Caco-2 (cell line): Measurements from ENCODE around the gene PLEKHA3. TPM values are rescaled to one million over a fixed set of nuclear protein-coding genes. Genes with fewer than 3 reads are reported as not detected.

Source experiments
- BruUV-seq: library from RNA; stranded (reverse); fragments of 400-500 nt; replicated peaks from 2 replicates; lab custom pipeline; 2021; lab: Mats Ljungman, UMichigan
- CTCF ChIA-PET: fragments of 300-600 bp; sonication (Branson Sonifier 250); formaldehyde crosslinking; loops from one replicate; lab custom pipeline; 2022; ENCODE audit warnings: antibody characterized with exemption; lab: Charles Lee
- POLR2A ChIA-PET: fragments of 300-600 bp; sonication (Branson Sonifier 250); formaldehyde crosslinking; loops from one replicate; lab custom pipeline; 2022; ENCODE audit warnings: antibody characterized with exemption; lab: Charles Lee
- DNase-seq, 2 experiments: peaks; one replicate each; pipeline versions ENCODE4 v3.0.0 to v3.0.0-alpha.2; 2020 to 2022
- H3K27me3 ChIP-seq: replicated peaks from 2 replicates; pipeline ENCODE4 v1.6.0; 2011; ENCODE audit warnings: low read length; ENCODE audit not compliant: control insufficient read depth, insufficient read depth
- H3K36me3 ChIP-seq: 2 replicates; pipeline ENCODE4 v1.5.1; 2011; ENCODE audit warnings: low read length; ENCODE audit not compliant: control insufficient read depth, insufficient read depth
- H3K4me1 ChIP-seq: fragments of 250-450 bp; sonication (Bioruptor Pico); 2 replicates; pipeline ENCODE4 v1.5.1; 2020; ENCODE audit warnings: mild to moderate bottlenecking
- H3K4me3 ChIP-seq: 2 replicates; pipeline ENCODE4 v1.5.1; 2011; ENCODE audit warnings: low read depth, mild to moderate bottlenecking, control low read depth, low read length
- H3K9me3 ChIP-seq: fragments of 250-450 bp; sonication (Bioruptor Pico); 2 replicates; pipeline ENCODE4 v1.5.1; 2020; ENCODE audit warnings: mild to moderate bottlenecking, moderate library complexity
- H3K27ac Mint-ChIP-seq: one replicate; pipeline ENCODE4 v1.8.0; 2022; ENCODE audit warnings: mixed read lengths; ENCODE audit not compliant: unreplicated experiment
- H3K27me3 Mint-ChIP-seq: one replicate; pipeline ENCODE4 v1.8.0; 2022; ENCODE audit warnings: mixed read lengths; ENCODE audit not compliant: insufficient read depth, unreplicated experiment
- H3K36me3 Mint-ChIP-seq: one replicate; pipeline ENCODE4 v1.8.0; 2022; ENCODE audit warnings: mild to moderate bottlenecking, mixed read lengths; ENCODE audit not compliant: insufficient read depth, unreplicated experiment
- H3K4me1 Mint-ChIP-seq: one replicate; pipeline ENCODE4 v1.8.0; 2022; ENCODE audit warnings: low read depth, mixed read lengths; ENCODE audit not compliant: unreplicated experiment
- H3K4me3 Mint-ChIP-seq: one replicate; pipeline ENCODE4 v1.8.0; 2022; ENCODE audit warnings: mild to moderate bottlenecking, moderate library complexity, mixed read lengths; ENCODE audit not compliant: unreplicated experiment
- H3K9me3 Mint-ChIP-seq: one replicate; pipeline ENCODE4 v1.8.0; 2022; ENCODE audit warnings: mixed read lengths; ENCODE audit not compliant: unreplicated experiment
- CTCF ChIP-seq, 2 experiments: fragments of 200-600 bp in 1 of 2; IDR thresholded peaks; 1 replicate in 1 of 2; 2 replicates in 1 of 2; pipeline versions ENCODE4 v1.5.1 to v1.8.0; 2011 to 2022; ENCODE audit warnings: antibody characterized with exemption in 1 of 2, control low read depth in 1 of 2, inconsistent platforms in 1 of 2, low read depth in 1 of 2, low read length in 1 of 2, mild to moderate bottlenecking in 1 of 2, moderate library complexity in 1 of 2; ENCODE audit not compliant: insufficient read depth in 1 of 2, severe bottlenecking in 1 of 2, unreplicated experiment in 1 of 2
- intact Hi-C: fragments of 100-400 bp; cut with micrococcal nuclease; formaldehyde crosslinking; loops from one replicate; pipeline ENCODE4 v1.10.0; 2022; ENCODE audit not compliant: unreplicated experiment
- total RNA-seq: library from RNA; stranded (reverse); gene quantifications from 2 replicates; pipeline ENCODE4 v1.2.3, GENCODE V29; 2022

PLEKHA3 gene
- total RNA-seq, 1 experiment from 2014 or later, result 18.5 TPM

DNA sequence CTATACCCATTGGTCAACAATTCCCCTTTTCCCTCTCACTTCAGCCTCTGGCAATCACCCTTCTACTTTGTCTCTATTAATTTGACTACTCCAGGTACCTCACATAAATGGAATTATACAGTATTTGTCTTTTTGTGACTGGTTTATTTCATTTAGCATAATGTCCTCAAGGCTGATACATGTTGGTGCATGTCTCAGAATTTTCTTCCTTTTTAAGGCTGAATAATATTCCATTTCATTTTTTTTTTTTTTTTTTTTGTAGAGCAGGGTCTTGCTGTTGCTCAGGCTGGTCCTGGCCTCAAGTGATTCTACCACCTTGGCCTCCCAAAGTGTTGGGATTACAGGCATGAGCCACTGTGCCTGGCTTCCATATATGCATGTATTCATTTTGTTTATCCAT, 3.8 kb upstream of the PLEKHA3 start:
- ChIA-PET CTCF (no interaction called here), POLR2A (no interaction called here)
- BruUV-seq, result no TSS peak
- DNase-seq, result no peak
- peaks cover 18% of the 10 kb centered on the region for H3K36me3 Mint-ChIP-seq
- TF ChIP-seq CTCF (IDR thresholded peaks at IDR 0.05; ENCODE audit: insufficient read depth in 1 of 2, low read depth in 1 of 2, low read length in 1 of 2, severe bottlenecking in 1 of 2, unreplicated experiment in 1 of 2), result no peak
- no peak overlapping the region for H3K4me3 Mint-ChIP-seq
- peaks cover 5% of the 10 kb centered on the region for H3K4me1 Mint-ChIP-seq
- no peaks in the 10 kb centered on the region for H3K27me3 ChIP-seq
- H3K27me3 Mint-ChIP-seq, result no peaks in the 10 kb centered on the region
- no peaks in the 10 kb centered on the region for H3K9me3 Mint-ChIP-seq
- no peaks in the 10 kb centered on the region for H3K9me3 ChIP-seq
- H3K27ac Mint-ChIP-seq, result no peak overlapping the region
- intact Hi-C loops, result no loop called here
- no peaks in the 10 kb centered on the region for H3K36me3 ChIP-seq
- H3K4me3 ChIP-seq, result no peak overlapping the region
- H3K4me1 ChIP-seq, result peaks cover 7% of the 10 kb centered on the region; the same call in 1 of the 2 replicates

GRCh38 chr2:178477443-178478129, 2.7 kb upstream of the PLEKHA3 start:
- peaks cover 5% of the 10 kb centered on the region for H3K4me1 Mint-ChIP-seq
- peak overlapping the region; percentile 99 for H3K4me3 Mint-ChIP-seq
- TF ChIP-seq CTCF (IDR thresholded peaks at IDR 0.05; ENCODE audit: insufficient read depth in 1 of 2, low read depth in 1 of 2, low read length in 1 of 2, severe bottlenecking in 1 of 2, unreplicated experiment in 1 of 2), result no peak
- no peaks in the 10 kb centered on the region for H3K36me3 ChIP-seq
- peak overlapping the region; percentile 60 for H3K4me3 ChIP-seq
- no peaks in the 10 kb centered on the region for H3K27me3 ChIP-seq
- intact Hi-C loops, result no loop called here
- no peak overlapping the region for H3K27ac Mint-ChIP-seq
- no TSS peak for BruUV-seq
- ChIA-PET CTCF (no interaction called here), POLR2A (no interaction called here)
- H3K27me3 Mint-ChIP-seq, result no peaks in the 10 kb centered on the region
- no peaks in the 10 kb centered on the region for H3K9me3 ChIP-seq
- peaks cover 18% of the 10 kb centered on the region for H3K36me3 Mint-ChIP-seq
- no peaks in the 10 kb centered on the region for H3K9me3 Mint-ChIP-seq
- DNase-seq, result no peak
- H3K4me1 ChIP-seq, result peaks cover 7% of the 10 kb centered on the region; the same call in 1 of the 2 replicates

GRCh38 chr2:178478130-178478438, 2.2 kb upstream of the PLEKHA3 start:
- Mint-ChIP-seq H3K27ac (peak overlapping the region; percentile 96), H3K27me3 (no peaks in the 10 kb centered on the region), H3K4me1 (peaks cover 5% of the 10 kb centered on the region), H3K36me3 (peaks cover 18% of the 10 kb centered on the region), H3K9me3 (no peaks in the 10 kb centered on the region), H3K4me3 (peak overlapping the region; percentile 99)
- no peak for TF ChIP-seq CTCF (IDR thresholded peaks at IDR 0.05; ENCODE audit: insufficient read depth in 1 of 2, low read depth in 1 of 2, low read length in 1 of 2, severe bottlenecking in 1 of 2, unreplicated experiment in 1 of 2)
- intact Hi-C loops, result no loop called here
- H3K36me3 ChIP-seq, result no peaks in the 10 kb centered on the region
- no peaks in the 10 kb centered on the region for H3K9me3 ChIP-seq
- peak overlapping the region; percentile 60 for H3K4me3 ChIP-seq
- CTCF ChIA-PET, result no interaction called here
- TSS peak; percentile 77 for BruUV-seq
- peaks cover 7% of the 10 kb centered on the region; the same call in 1 of the 2 replicates for H3K4me1 ChIP-seq
- no peak for DNase-seq
- H3K27me3 ChIP-seq, result no peaks in the 10 kb centered on the region
- POLR2A ChIA-PET, result no interaction called here
